Stimulated activated naive CD8-positive, alpha-beta T cell treated with anti-CD3 and anti-CD28 coated beads, Interleukin-15, amount 100 ng/mL, for 72 hours (primary cell): Measurements from ENCODE around the gene DESI2.
"Not testable (repeated sequence)": the region's sequence is repeated elsewhere in the genome, so short reads cannot be mapped to it uniquely, and the experiment has no call there.

Source experiments
- ATAC-seq: fragments of 150-1000 bp; cut with Tn5 transposase; 2 replicates; pipeline ENCODE4 v1.10.0; 2021; ENCODE audit warnings: mild to moderate bottlenecking, moderate library complexity
- DNase-seq, 2 donors: peaks; one replicate each; pipeline ENCODE4 v3.0.0; 2021 to 2022
- H3K27ac Mint-ChIP-seq, 2 donors: one replicate each; pipeline ENCODE4 v1.8.0; 2022; ENCODE audit warnings: mild to moderate bottlenecking in 2 of 2, mixed read lengths in 2 of 2, moderate library complexity in 2 of 2
- H3K27me3 Mint-ChIP-seq: one replicate; pipeline ENCODE4 v1.8.0; 2022; ENCODE audit warnings: mixed read lengths
- H3K4me1 Mint-ChIP-seq: one replicate; pipeline ENCODE4 v1.8.0; 2022; ENCODE audit warnings: mild to moderate bottlenecking, mixed read lengths
- H3K4me3 Mint-ChIP-seq, 2 donors: one replicate each; pipeline ENCODE4 v1.8.0; 2022; ENCODE audit warnings: mild to moderate bottlenecking in 2 of 2, mixed read lengths in 2 of 2, moderate library complexity in 1 of 2
- H3K9me3 Mint-ChIP-seq, 2 donors: one replicate each; pipeline ENCODE4 v1.8.0; 2022; ENCODE audit warnings: mixed read lengths in 2 of 2

DESI2 gene

GRCh38 chr1:244667797-244668196, 14.9 kb downstream of the DESI2 start:
- no peak for ATAC-seq
- H3K9me3 Mint-ChIP-seq, result no peaks in the 10 kb centered on the region
- peaks cover 11% of the 10 kb centered on the region for H3K4me1 Mint-ChIP-seq
- no peak for DNase-seq
- H3K4me3 Mint-ChIP-seq, result no peak overlapping the region
- H3K27ac Mint-ChIP-seq, result no peak overlapping the region
- no peaks in the 10 kb centered on the region for H3K27me3 Mint-ChIP-seq

DNA sequence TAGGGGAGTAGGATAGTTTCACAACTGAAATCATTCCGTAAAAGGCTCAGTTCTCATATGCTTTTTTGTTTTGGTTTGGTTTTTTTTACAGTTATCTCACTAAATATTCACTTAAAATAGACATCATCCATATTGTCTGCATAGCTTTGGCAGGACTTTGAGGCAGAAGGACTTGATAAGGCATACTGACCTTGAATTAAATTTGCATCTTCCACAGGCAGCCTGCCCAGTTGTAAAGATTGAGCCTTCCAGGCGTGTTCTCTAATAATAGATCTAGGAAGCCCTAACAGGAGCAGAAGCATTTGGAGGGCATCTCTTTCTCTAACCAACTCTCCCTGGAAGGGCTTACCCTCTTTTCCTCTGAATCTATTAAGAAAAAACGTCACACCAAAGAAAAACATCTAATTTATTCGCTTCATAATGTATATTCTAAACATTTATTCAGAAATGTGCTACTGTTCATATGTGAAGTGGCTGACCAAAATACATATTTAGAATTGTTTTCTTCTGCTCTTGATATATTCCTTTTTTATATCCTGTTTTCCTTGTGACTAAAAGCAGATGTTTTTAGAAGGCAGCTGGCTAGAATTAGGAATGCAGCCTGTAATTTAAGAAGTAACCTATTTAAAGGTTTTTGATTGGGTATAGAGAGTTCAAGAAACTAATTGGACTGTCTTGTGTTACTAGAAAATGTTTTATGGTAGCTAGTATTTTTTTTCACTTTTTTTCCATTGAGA, 20.2 kb downstream of the DESI2 start:
- Mint-ChIP-seq H3K4me1 (peaks cover 15% of the 10 kb centered on the region), H3K4me3 (no peak overlapping the region), H3K27ac (no peak overlapping the region), H3K27me3 (no peaks in the 10 kb centered on the region), H3K9me3 (no peaks in the 10 kb centered on the region)
- DNase-seq (no peak), ATAC-seq (no peak)

DNA sequence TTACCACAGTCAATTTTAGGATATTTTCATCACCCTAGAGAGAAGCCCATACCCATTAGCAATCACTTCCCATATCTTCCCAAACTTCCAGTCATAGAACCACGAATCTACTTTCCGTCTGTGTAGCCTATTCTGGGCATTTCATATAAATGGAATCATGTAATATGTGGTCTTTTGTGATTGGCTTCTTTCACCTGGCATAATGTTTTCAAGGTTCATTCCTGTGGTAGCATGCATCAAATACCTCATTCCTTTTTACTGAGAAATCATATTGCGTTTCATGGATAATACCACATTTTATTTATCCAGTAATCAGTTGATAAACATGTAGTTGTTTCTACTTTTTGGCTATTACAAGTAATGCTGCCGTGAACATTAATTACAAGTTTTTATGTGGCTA, 21.5 kb downstream of the DESI2 start:
- no peak overlapping the region for H3K4me3 Mint-ChIP-seq
- no peaks in the 10 kb centered on the region for H3K27me3 Mint-ChIP-seq
- H3K4me1 Mint-ChIP-seq, result peaks cover 15% of the 10 kb centered on the region
- H3K27ac Mint-ChIP-seq, result no peak overlapping the region
- ATAC-seq (no peak), DNase-seq (no peak)
- no peaks in the 10 kb centered on the region for H3K9me3 Mint-ChIP-seq

- Mint-ChIP-seq H3K4me3 (no peak overlapping the region), H3K27ac (no peak overlapping the region), H3K4me1 (peaks cover 15% of the 10 kb centered on the region), H3K27me3 (no peaks in the 10 kb centered on the region), H3K9me3 (no peaks in the 10 kb centered on the region)
- no peak for ATAC-seq
- no peak for DNase-seq
Measured at GRCh38 chr1:244675167-244675566, 22.2 kb downstream of the DESI2 start.

- Mint-ChIP-seq H3K4me1 (peaks cover 19% of the 10 kb centered on the region), H3K27ac (no peak overlapping the region)
Measured at GRCh38 chr1:244678697-244679096, 25.8 kb downstream of the DESI2 start.

DNA sequence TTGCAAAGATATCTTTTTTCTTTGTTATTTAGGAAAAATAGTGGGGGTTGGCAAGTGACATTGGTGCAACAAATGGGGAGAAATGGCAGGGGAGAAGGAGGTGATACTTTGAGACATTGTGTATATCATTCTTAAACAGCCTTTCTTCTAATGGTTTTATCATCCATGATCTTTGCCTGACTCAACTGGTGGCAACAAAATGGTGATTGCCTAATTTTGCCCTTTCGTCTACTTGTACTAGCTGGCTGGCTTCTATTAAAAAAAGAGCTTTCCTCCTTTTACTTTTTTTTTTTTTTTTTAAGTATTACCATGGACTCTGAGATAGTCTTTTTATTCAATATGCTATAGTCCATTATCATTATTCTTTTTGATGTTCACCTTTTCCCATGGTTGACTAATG, 27.7 kb downstream of the DESI2 start:
- no peak overlapping the region for H3K4me3 Mint-ChIP-seq
- peaks cover 13% of the 10 kb centered on the region for H3K4me1 Mint-ChIP-seq
- no peak overlapping the region for H3K27ac Mint-ChIP-seq
- no peak for ATAC-seq
- no peaks in the 10 kb centered on the region for H3K27me3 Mint-ChIP-seq
- no peaks in the 10 kb centered on the region for H3K9me3 Mint-ChIP-seq
- no peak for DNase-seq

More at GRCh38 chr1:244678697-244679096, 25.8 kb downstream of the DESI2 start:
- Mint-ChIP-seq H3K9me3 (no peaks in the 10 kb centered on the region), H3K4me3 (no peak overlapping the region), H3K27me3 (no peaks in the 10 kb centered on the region)
- ATAC-seq (no peak), DNase-seq (no peak)

- H3K27ac Mint-ChIP-seq, H3K9me3 Mint-ChIP-seq, ATAC-seq, H3K4me3 Mint-ChIP-seq, DNase-seq, H3K27me3 Mint-ChIP-seq: not testable (repeated sequence)
- peaks cover 11% of the 10 kb centered on the region for H3K4me1 Mint-ChIP-seq
Measured at GRCh38 chr1:244682087-244682486, 29.2 kb downstream of the DESI2 start.

- no peak overlapping the region for H3K4me3 Mint-ChIP-seq
- H3K27ac Mint-ChIP-seq, result peak overlapping the region in 1 of 2 donors; percentile 13
- H3K4me1 Mint-ChIP-seq, result no peaks in the 10 kb centered on the region
- no peak for DNase-seq
- H3K27me3 Mint-ChIP-seq, result no peaks in the 10 kb centered on the region
- peaks cover 8 to 14% of the 10 kb centered on the region in 2 donors for H3K9me3 Mint-ChIP-seq
- ATAC-seq, result no peak
Measured at GRCh38 chr1:244695937-244696336, 43.0 kb downstream of the DESI2 start.

DNA sequence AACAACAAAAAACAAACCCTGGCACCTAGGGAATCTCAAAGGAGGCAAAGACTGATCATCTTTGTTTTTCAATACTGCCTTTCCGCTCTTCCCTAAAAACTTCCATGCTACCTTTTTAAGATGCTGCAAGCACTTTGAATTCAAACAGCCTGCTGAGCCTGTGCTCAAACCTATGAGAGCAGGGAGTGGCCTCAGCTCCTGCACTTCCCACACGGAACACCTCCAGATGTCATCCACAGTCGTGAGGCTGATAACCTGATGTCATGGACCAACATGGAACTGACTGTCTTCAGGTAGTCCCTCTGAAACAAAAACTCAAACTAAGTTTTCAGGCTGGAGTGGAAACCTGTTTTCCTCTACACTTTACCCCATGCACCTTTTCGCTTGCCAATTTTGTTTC, 46.8 kb downstream of the DESI2 start:
- Mint-ChIP-seq H3K27me3 (no peaks in the 10 kb centered on the region), H3K4me1 (no peaks in the 10 kb centered on the region), H3K9me3 (peaks cover 8 to 14% of the 10 kb centered on the region in 2 donors), H3K27ac (no peak overlapping the region), H3K4me3 (no peak overlapping the region)
- no peak for ATAC-seq
- DNase-seq, result no peak

GRCh38 chr1:244700808-244701207, 47.9 kb downstream of the DESI2 start:
- Mint-ChIP-seq H3K4me3 (no peak overlapping the region), H3K4me1 (no peaks in the 10 kb centered on the region), H3K9me3 (peaks cover 8 to 14% of the 10 kb centered on the region in 2 donors), H3K27me3 (no peaks in the 10 kb centered on the region), H3K27ac (no peak overlapping the region)
- DNase-seq, result no peak
- ATAC-seq, result no peak

- Mint-ChIP-seq H3K27me3 (no peaks in the 10 kb centered on the region), H3K4me3 (no peak overlapping the region), H3K4me1 (no peaks in the 10 kb centered on the region), H3K27ac (no peak overlapping the region), H3K9me3 (peaks cover 8 to 14% of the 10 kb centered on the region in 2 donors)
- ATAC-seq (no peak), DNase-seq (no peak)
Measured at GRCh38 chr1:244702620-244703019, 49.7 kb downstream of the DESI2 start.

DNA sequence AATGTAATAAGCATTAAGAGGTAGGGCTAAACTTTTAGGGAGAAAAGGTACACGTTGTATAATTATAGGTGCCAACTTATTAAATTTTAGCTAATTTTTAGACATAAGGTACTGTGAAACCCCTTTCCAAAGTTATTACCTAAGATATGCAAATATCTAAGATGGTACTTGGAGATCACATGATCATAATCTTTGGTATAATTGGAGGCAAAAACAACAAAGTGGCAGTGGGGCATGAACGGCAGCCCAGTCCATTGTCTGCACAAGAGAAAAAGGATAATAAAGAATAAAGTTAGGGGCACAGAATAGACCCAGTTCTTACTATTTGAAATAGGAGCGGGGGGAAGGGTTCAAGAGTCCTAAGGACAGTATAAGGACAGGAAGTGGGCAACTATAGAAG, 51.2 kb downstream of the DESI2 start:
- Mint-ChIP-seq H3K4me1 (no peaks in the 10 kb centered on the region), H3K9me3 (peaks cover 4 to 8% of the 10 kb centered on the region in 2 donors), H3K4me3 (no peak overlapping the region), H3K27me3 (no peaks in the 10 kb centered on the region), H3K27ac (no peak overlapping the region)
- DNase-seq (no peak), ATAC-seq (no peak)

DNA sequence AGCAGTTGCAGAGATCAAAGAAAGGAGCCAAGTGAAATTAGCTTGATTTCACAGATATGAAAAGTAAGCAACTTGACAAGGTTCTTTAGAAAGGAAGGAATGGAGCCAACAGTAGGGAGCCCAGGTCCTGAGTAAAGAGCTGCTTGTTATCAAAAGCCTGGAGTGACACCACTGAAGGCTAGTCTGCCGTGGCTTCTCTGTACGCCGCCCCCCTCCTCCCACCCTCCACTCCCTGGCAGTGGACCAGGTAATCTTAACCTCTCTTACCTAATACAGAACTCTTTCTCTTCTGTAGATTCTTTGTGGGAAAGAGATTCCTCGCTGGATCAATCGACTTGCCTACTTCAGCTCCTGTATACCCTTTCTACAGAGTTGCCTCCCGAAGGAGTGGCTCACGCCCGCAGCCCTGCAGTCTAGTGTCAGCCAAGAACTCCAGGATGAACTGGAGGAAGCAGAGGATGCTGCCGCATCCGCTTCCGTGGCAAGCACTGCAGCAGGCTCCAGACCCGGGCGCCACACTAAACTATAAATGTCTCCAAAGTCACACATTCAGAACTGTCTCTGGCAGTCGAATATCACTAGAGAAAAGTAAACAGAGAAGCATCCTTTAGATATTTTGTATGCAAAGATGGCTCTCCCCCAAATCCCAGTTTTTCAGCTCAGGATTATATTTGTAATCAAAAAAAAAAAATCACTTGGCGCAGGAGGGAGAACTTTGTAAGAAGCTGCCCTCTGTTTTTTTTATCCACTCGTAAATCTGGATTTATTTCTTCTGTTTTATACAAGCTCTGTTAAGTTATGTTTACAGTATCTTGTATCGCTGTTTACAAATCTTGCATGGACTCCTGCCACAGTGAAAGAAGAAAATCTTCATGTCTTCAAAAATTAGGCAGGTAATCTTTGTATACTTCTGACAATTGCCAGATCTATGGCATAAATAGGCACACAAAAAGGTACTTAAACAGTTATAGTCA, 52.6 kb downstream of the DESI2 start:
- no peaks in the 10 kb centered on the region for H3K4me1 Mint-ChIP-seq
- no peak overlapping the region for H3K27ac Mint-ChIP-seq
- DNase-seq, result no peak
- ATAC-seq, result no peak
- H3K27me3 Mint-ChIP-seq, result no peaks in the 10 kb centered on the region
- H3K4me3 Mint-ChIP-seq, result no peak overlapping the region
- no peaks in the 10 kb centered on the region for H3K9me3 Mint-ChIP-seq

DNA sequence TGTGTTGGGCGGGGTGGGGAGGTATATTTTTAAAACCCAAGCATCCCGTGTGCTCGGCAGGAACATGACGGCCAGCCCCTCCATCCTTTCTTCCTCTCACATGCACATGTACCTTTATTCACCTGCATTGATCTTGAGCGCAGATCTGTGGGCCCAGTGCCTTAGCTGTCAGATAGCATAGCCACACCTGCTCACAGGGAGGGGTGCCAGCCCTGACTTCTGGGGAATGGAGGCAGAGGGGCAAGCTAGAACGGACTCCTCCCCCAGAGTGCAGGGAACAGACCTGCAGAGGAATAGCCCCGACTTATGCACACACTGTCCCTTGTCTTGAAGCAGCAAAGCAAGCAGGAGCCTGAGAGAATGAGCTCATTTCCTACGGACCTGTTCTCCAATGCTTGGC, 56.1 kb downstream of the DESI2 start:
- no peak overlapping the region for H3K27ac Mint-ChIP-seq
- DNase-seq, result no peak

DNA sequence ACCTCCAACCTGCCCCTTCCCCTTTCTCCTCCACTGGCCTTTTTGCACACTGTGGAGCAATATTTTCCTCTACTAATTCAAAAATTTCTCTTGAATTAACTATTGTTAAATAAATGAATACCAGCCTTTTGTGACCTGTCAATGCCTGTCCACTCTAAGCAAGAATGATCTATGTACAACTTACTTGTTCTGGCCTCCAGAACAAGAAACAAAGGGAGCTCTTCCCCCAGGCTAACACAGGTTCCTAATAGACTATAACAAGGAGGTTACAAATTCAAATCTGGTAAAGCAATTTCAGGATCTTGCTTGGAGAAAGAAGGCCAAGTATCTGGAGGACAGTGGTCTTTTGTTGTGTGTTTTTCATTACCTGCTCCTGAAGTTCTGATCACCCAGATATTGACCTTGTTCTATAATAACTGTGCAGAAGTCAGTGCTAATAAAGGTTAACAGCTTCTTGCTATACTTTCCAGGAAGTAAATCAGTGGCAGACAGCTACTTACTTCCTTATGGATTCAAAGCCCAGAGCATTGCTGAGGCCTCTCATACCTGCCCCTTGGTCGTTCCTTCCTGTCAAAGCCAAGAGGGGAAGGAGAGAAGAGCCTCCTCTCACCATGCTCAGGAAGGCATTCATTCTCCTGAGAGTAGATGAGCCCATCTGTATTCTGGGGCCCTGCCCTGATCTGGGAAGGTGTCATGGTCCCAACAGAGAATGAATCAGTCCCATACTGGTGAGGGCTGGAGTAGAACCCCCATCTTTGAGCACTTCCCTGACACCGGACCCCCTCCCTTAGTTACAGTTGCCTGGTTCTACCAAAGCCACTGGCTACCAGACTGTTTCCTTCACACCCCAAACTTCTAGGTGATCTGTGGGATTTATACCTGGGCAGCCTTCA, 56.8 kb downstream of the DESI2 start:
- no peak for DNase-seq
- Mint-ChIP-seq H3K4me1 (no peaks in the 10 kb centered on the region), H3K9me3 (no peaks in the 10 kb centered on the region), H3K4me3 (no peak overlapping the region), H3K27ac (no peak overlapping the region), H3K27me3 (no peaks in the 10 kb centered on the region)
- no peak for ATAC-seq

More for the DNA sequence above, 56.1 kb downstream of the DESI2 start:
- no peaks in the 10 kb centered on the region for H3K27me3 Mint-ChIP-seq
- H3K4me3 Mint-ChIP-seq, result no peak overlapping the region
- H3K4me1 Mint-ChIP-seq, result no peaks in the 10 kb centered on the region
- no peak for ATAC-seq
- H3K9me3 Mint-ChIP-seq, result no peaks in the 10 kb centered on the region
